ENCODE measurements around the gene CARD9.

- no peak for TF ChIP-seq CTCF (IDR thresholded peaks at IDR 0.05 in 8 of 11, conservative IDR thresholded peaks at IDR 0.05 in 3 of 11)
- no peak for TF ChIP-seq POLR2A (IDR thresholded peaks at IDR 0.05)
- TF ChIP-seq POLR2AphosphoS5 (IDR thresholded peaks at IDR 0.05): no peak
Observed at GRCh38 chr9:136336881-136337280, 36.6 kb downstream of the CARD9 start.
